ENCODE measurements around the gene RBM38. TPM values are rescaled to one million over a fixed set of nuclear protein-coding genes. Genes with fewer than 3 reads are reported as not detected.
A peak's percentile ranks its signal among the peaks of the same experiment; 100 is the strongest.

Gene RBM38
- total and polyA plus RNA-seq, 2 of the 13 experiments (the other 11 are each of a cell fraction or from before 2014, with no cell fraction given): 24.2 to 34.2 TPM

DNA sequence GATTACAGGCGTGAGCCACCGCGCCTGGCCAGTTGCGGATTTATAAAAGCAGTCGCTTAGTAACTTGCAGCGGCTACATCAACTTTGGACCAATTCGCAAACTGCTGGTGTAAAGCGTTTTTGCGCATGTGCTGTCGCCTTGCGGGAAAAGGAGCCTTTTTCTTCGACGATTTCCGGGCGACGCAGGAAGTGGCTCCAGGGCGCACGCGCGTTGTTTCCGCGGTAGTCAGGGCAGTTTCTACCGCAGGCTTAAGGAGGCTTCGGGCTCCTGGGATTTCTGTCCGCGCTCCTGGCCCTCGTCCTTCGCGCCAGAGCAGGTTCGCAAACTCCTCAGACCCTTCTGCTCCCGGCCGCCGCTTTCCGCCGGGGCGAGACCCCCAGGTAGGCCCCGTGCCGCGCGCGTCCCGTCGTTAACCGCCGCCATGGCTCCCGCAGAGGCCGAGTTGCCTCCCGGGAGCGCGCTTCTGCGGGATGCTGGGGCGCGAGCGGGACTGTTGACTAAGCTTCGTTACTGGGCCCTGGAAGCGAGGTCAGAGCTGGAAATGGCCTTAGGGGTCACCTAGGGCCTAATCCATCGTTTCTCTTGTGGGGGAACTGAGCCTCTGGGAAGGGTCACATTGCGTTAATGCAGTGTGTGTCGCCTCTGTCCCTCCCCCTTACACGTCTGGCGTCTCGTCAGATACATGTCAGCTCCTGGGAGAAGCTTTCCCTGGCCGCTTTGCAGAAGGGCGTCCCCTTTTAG lies 40.0 kb upstream of the RBM38 start, which contains the start of gene RAE1 (continued):
- TF ChIP-seq, protein P1, sequence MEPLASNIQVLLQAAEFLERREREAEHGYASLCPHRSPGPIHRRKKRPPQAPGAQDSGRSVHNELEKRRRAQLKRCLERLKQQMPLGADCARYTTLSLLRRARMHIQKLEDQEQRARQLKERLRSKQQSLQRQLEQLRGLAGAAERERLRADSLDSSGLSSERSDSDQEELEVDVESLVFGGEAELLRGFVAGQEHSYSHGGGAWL (CRISPR knock-in tag; IDR thresholded peaks at IDR 0.05): peak; percentile 94
- TF ChIP-seq ZNF382 (CRISPR knock-in tag; IDR thresholded peaks at IDR 0.05; ENCODE audit: borderline replicate concordance) (no peak), ZBTB3 (CRISPR knock-in tag; IDR thresholded peaks at IDR 0.05; ENCODE audit: borderline replicate concordance, low read depth) (peak; percentile 69; the same call in 1 of the 2 replicates), TOE1 (CRISPR knock-in tag; IDR thresholded peaks at IDR 0.05) (peak; percentile 45; the same call in 1 of the 2 replicates), ONECUT2 (CRISPR knock-in tag; IDR thresholded peaks at IDR 0.05) (0 out of 2 replicates have a peak, but pooled peaks have one; percentile 12), ZNF660 (CRISPR knock-in tag; IDR thresholded peaks at IDR 0.05; ENCODE audit: borderline replicate concordance, low read depth) (no peak; the same call in 1 of the 2 replicates), CBFB (CRISPR knock-in tag; IDR thresholded peaks at IDR 0.05) (peak; percentile 81), ARNT (IDR thresholded peaks at IDR 0.05) (no peak), REPIN1 (CRISPR knock-in tag; IDR thresholded peaks at IDR 0.05; ENCODE audit: borderline replicate concordance, low read depth) (peak; percentile 90), TAF15 (IDR thresholded peaks at IDR 0.05; ENCODE audit: low read depth, low read length, poor library complexity, severe bottlenecking) (no peak), ZNF790 (CRISPR knock-in tag; IDR thresholded peaks at IDR 0.05; ENCODE audit: borderline replicate concordance) (peak; percentile 95; the same call in 1 of the 2 replicates), AGO1 (IDR thresholded peaks at IDR 0.05; ENCODE audit: low read depth, low read length, poor library complexity, severe bottlenecking) (peak; percentile 66), ZSCAN20 (CRISPR knock-in tag; IDR thresholded peaks at IDR 0.05; ENCODE audit: borderline replicate concordance) (peak; percentile 79; the same call in 1 of the 2 replicates), ZBTB7A (CRISPR knock-in tag; IDR thresholded peaks at IDR 0.05) (peak; percentile 61; the same call in 1 of the 2 replicates), ZNF335 (CRISPR knock-in tag; IDR thresholded peaks at IDR 0.05) (no peak), TEAD2 (CRISPR knock-in tag; IDR thresholded peaks at IDR 0.05) (0 out of 2 replicates have a peak, but pooled peaks have one; percentile 43), ZNF546 (CRISPR knock-in tag; conservative IDR thresholded peaks at IDR 0.05) (peak; percentile 92), NFATC3 (CRISPR knock-in tag; IDR thresholded peaks at IDR 0.05) (no peak), ZNF788 (CRISPR knock-in tag; IDR thresholded peaks at IDR 0.05; ENCODE audit: borderline replicate concordance) (peak; percentile 93; the same call in 1 of the 2 replicates)
- TF ChIP-seq, protein P2, sequence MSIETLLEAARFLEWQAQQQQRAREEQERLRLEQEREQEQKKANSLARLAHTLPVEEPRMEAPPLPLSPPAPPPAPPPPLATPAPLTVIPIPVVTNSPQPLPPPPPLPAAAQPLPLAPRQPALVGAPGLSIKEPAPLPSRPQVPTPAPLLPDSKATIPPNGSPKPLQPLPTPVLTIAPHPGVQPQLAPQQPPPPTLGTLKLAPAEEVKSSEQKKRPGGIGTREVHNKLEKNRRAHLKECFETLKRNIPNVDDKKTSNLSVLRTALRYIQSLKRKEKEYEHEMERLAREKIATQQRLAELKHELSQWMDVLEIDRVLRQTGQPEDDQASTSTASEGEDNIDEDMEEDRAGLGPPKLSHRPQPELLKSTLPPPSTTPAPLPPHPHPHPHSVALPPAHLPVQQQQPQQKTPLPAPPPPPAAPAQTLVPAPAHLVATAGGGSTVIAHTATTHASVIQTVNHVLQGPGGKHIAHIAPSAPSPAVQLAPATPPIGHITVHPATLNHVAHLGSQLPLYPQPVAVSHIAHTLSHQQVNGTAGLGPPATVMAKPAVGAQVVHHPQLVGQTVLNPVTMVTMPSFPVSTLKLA (IDR thresholded peaks at IDR 0.05): no peak
- TF ChIP-seq, protein P3, sequence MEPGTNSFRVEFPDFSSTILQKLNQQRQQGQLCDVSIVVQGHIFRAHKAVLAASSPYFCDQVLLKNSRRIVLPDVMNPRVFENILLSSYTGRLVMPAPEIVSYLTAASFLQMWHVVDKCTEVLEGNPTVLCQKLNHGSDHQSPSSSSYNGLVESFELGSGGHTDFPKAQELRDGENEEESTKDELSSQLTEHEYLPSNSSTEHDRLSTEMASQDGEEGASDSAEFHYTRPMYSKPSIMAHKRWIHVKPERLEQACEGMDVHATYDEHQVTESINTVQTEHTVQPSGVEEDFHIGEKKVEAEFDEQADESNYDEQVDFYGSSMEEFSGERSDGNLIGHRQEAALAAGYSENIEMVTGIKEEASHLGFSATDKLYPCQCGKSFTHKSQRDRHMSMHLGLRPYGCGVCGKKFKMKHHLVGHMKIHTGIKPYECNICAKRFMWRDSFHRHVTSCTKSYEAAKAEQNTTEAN (CRISPR knock-in tag; conservative IDR thresholded peaks at IDR 0.05): 0 out of 2 replicates have a peak, but pooled peaks have one; percentile 40
- TF ChIP-seq, protein P4, sequence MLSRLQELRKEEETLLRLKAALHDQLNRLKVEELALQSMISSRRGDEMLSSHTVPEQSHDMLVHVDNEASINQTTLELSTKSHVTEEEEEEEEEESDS (CRISPR knock-in tag; IDR thresholded peaks at IDR 0.05; ENCODE audit: borderline replicate concordance): no peak
- TF ChIP-seq, protein P5, sequence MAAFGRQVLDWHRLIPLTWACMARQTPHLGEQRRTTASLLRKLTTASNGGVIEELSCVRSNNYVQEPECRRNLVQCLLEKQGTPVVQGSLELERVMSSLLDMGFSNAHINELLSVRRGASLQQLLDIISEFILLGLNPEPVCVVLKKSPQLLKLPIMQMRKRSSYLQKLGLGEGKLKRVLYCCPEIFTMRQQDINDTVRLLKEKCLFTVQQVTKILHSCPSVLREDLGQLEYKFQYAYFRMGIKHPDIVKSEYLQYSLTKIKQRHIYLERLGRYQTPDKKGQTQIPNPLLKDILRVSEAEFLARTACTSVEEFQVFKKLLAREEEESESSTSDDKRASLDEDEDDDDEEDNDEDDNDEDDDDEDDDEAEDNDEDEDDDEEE (CRISPR knock-in tag; IDR thresholded peaks at IDR 0.05): peak; percentile 92
- TF ChIP-seq, protein P6, sequence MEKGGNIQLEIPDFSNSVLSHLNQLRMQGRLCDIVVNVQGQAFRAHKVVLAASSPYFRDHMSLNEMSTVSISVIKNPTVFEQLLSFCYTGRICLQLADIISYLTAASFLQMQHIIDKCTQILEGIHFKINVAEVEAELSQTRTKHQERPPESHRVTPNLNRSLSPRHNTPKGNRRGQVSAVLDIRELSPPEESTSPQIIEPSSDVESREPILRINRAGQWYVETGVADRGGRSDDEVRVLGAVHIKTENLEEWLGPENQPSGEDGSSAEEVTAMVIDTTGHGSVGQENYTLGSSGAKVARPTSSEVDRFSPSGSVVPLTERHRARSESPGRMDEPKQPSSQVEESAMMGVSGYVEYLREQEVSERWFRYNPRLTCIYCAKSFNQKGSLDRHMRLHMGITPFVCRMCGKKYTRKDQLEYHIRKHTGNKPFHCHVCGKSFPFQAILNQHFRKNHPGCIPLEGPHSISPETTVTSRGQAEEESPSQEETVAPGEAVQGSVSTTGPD (CRISPR knock-in tag; IDR thresholded peaks at IDR 0.05): no peak
